Measurements from ENCODE around the gene TCF4. TPM values are rescaled to one million over a fixed set of nuclear protein-coding genes. Genes with fewer than 3 reads are reported as not detected.

The TCF4 gene
- 39.1 and 45.8 TPM in 2 replicates for polyA plus RNA-seq (2012; rRNA removed)
- polyA plus RNA-seq (2012; cell fraction: cytosol; rRNA removed), result 30.3 and 43.7 TPM in 2 replicates
- polyA plus RNA-seq (2012; cell fraction: nucleus; rRNA removed), result 43.4 and 51.6 TPM in 2 replicates

DNA sequence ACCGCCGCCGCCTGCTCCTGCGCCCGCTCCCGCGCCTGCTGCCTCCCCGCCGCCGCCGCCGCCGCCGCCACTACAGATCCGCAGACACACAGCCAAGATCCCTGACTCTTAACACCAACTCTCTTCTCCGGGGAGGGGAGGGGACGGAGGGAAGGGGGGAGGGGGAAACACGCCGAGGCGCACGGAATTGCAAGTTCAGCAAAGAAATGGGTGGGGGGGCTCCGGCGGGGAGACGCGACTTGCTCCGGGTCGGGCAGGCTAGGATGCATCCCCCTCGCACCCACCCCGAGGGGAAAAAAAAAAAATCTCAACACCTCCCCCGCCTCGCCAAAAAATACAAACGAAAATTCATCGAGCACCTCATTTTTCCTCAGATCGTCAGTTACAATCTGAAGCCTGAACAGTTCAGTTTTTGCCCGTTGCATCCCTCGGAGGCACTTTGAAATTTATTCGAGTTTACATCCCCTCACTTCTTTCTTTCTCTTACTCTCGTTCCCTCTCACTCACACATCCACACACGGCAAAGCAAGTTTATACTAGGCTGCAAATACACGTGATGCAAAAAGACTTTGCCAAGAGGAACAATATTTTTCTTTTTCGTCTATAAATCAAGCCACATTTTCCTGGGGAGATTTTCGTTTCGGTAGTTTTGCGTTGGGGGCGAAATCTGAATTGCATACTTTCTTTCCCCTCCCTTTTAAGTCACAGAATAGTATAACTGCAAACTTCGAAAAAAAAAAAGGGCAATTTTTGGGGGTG lies at the start of gene TCF4:
Gene TCF4 (minus strand): TSS at position 82 of the 759 bp plus-strand sequence. CDS start 1,076 bp downstream, outside the sequence.
- H4K20me1 ChIP-seq (ENCODE audit: insufficient read depth), result no peaks in the 10 kb centered on the region
- H3K27me3 ChIP-seq (ENCODE audit: insufficient read depth), result no peaks in the 10 kb centered on the region
- H3K36me3 ChIP-seq (replicated peaks in 1 of 2; ENCODE audit: control insufficient read depth in 1 of 2, insufficient read depth in 2 of 2, low read length in 1 of 2), result peaks cover 10 to 11% of the 10 kb centered on the region in 2 experiments
- peak; percentile 80 for DNase-seq
- peaks cover 0 to 18% of the 10 kb centered on the region in 2 experiments; a peak in 2 of 4 replicates for H3K4me1 ChIP-seq (ENCODE audit: control insufficient read depth in 1 of 2, insufficient read depth in 2 of 2, low read depth in 1 of 2, low read length in 1 of 2)
- H2AFZ ChIP-seq (ENCODE audit: low read depth), result peak within 1 kb of the TSS; percentile 78
- H3K9me2 ChIP-seq, result no peaks in the 10 kb centered on the region
- TF ChIP-seq MXI1 (IDR thresholded peaks at IDR 0.05; ENCODE audit: low read depth, low read length) (0 out of 2 replicates have a peak, but pooled peaks have one; percentile 48), MEF2A (IDR thresholded peaks at IDR 0.05; ENCODE audit: borderline replicate concordance, low read depth) (no peak), TAF1 (IDR thresholded peaks at IDR 0.05; ENCODE audit: borderline replicate concordance, low read depth, low read length) (0 out of 2 replicates have a peak, but pooled peaks have one; percentile 17)
- peak within 1 kb of the TSS; percentile 80 for H3K4me2 ChIP-seq
- POLR2A ChIA-PET, result interaction anchor here (1.0 kb wide), 1 partner anchor 172 kb away, joined by 4 read pairs; no protein-coding TSS in a partner anchor
- WGBS (ENCODE audit: low lambda C conversion rate), result under 1% methylated on average over 44 of the region's 46 CpGs
- peak within 1 kb of the TSS; percentile 87 to 98 for H3K27ac ChIP-seq (ENCODE audit: low read depth in 2 of 2, low read length in 1 of 2)
- peak within 1 kb of the TSS; percentile 59 to 92 for H3K4me3 ChIP-seq (ENCODE audit: low read depth in 2 of 2, low read length in 1 of 2)
- peaks cover 17% of the 10 kb centered on the region for H3F3A ChIP-seq (replicated peaks; ENCODE audit: insufficient read depth)
- H3K9ac ChIP-seq, result peak within 1 kb of the TSS; percentile 91
- peaks cover 57% of the 10 kb centered on the region for H3K79me2 ChIP-seq (ENCODE audit: insufficient read depth)
- CTCF ChIA-PET, result interaction anchor here (0.9 to 1.1 kb wide), 2 partner anchors 172 to 192 kb away, joined by 3 read pairs; no protein-coding TSS in a partner anchor
- H3K9me3 ChIP-seq, result no peaks in the 10 kb centered on the region

- WGBS (ENCODE audit: low lambda C conversion rate), result 81% methylated on average over 8 of the region's 8 CpGs
- Histone ChIP-seq H3K9ac (no peak overlapping the region), H3K4me1 (ENCODE audit: control insufficient read depth in 1 of 2, insufficient read depth in 2 of 2, low read depth in 1 of 2, low read length in 1 of 2) (no peaks in the 10 kb centered on the region; a peak in 1 of 4 replicates), H3K27ac (ENCODE audit: low read depth in 2 of 2, low read length in 1 of 2) (no peak overlapping the region), H3K9me2 (no peaks in the 10 kb centered on the region), H3K4me2 (no peak overlapping the region), H3K36me3 (replicated peaks in 1 of 2; ENCODE audit: control insufficient read depth in 1 of 2, insufficient read depth in 2 of 2, low read length in 1 of 2) (no peaks in the 10 kb centered on the region), H3K4me3 (ENCODE audit: low read depth in 2 of 2, low read length in 1 of 2) (no peak overlapping the region), H3K27me3 (ENCODE audit: insufficient read depth) (no peaks in the 10 kb centered on the region), H3K79me2 (ENCODE audit: insufficient read depth) (no peaks in the 10 kb centered on the region), H3K9me3 (no peaks in the 10 kb centered on the region), H2AFZ (ENCODE audit: low read depth) (no peak overlapping the region), H4K20me1 (ENCODE audit: insufficient read depth) (no peaks in the 10 kb centered on the region), H3F3A (replicated peaks; ENCODE audit: insufficient read depth) (no peaks in the 10 kb centered on the region)
- DNase-seq, result no peak
- TF ChIP-seq RXRA (IDR thresholded peaks at IDR 0.05; ENCODE audit: borderline replicate concordance, low read depth) (no peak), GATA2 (CRISPR knock-in tag; IDR thresholded peaks at IDR 0.05) (no peak), RCOR1 (IDR thresholded peaks at IDR 0.05; ENCODE audit: low read length) (no peak), EZH2phosphoT487 (IDR thresholded peaks at IDR 0.05; ENCODE audit: borderline replicate concordance, low read depth) (no peak), YY1 (IDR thresholded peaks at IDR 0.05; ENCODE audit: low read depth) (no peak), POLR2AphosphoS5 (IDR thresholded peaks at IDR 0.05; ENCODE audit: low read depth, low read length) (no peak), PBX3 (IDR thresholded peaks at IDR 0.05) (no peak), TAF1 (IDR thresholded peaks at IDR 0.05; ENCODE audit: borderline replicate concordance, low read depth, low read length) (no peak), FOXJ3 (CRISPR knock-in tag; IDR thresholded peaks at IDR 0.05) (no peak), NRF1 (IDR thresholded peaks at IDR 0.05; ENCODE audit: low read depth, low read length) (no peak), GABPA (IDR thresholded peaks at IDR 0.05; ENCODE audit: low read depth) (no peak)
- ChIA-PET CTCF (interaction anchor here (1.0 kb wide), 1 partner anchor 11 kb away, joined by 3 read pairs; no protein-coding TSS in a partner anchor), POLR2A (no interaction called here)
These were observed 49.2 kb upstream of the TCF4 start for GRCh38 chr18:55637204-55637603.
